ENCODE data around the gene HAP1. TPM values are rescaled to one million over a fixed set of nuclear protein-coding genes. Genes with fewer than 3 reads are reported as not detected.
A peak's percentile ranks its signal among the peaks of the same experiment; 100 is the strongest.
"Not testable (repeated sequence)": the region's sequence is repeated elsewhere in the genome, so short reads cannot be mapped to it uniquely, and the experiment has no call there.

Gene HAP1
- total RNA-seq, 1 donor from 2014 or later, result 0.99 TPM

GRCh38 chr17:41691031-41691777, 43.2 kb downstream of the HAP1 start:
- no peak for DNase-seq (ENCODE audit: extremely low read depth, low read depth, low spot score)

GRCh38 chr17:41690497-41690896, 43.9 kb downstream of the HAP1 start:
- DNase-seq (ENCODE audit: extremely low read depth, low read depth, low spot score), result no peak

- DNase-seq (ENCODE audit: extremely low read depth, low read depth, low spot score), result no peak
These were observed 44.7 kb downstream of the HAP1 start for GRCh38 chr17:41689497-41690299.

GRCh38 chr17:41688641-41689496, 45.6 kb downstream of the HAP1 start, which contains the start of gene EIF1:
TSS of gene EIF1 (plus strand) at chr17:41688885. CDS start at chr17:41689039, 154 bp downstream.
- DNase-seq (ENCODE audit: extremely low read depth, low read depth, low spot score), result peak; percentile 93

GRCh38 chr17:41687828-41688640, 46.4 kb downstream of the HAP1 start:
- no peak for DNase-seq (ENCODE audit: extremely low read depth, low read depth, low spot score)

- no peak for DNase-seq (ENCODE audit: extremely low read depth, low read depth, low spot score)
These were observed 48.2 kb downstream of the HAP1 start for GRCh38 chr17:41686281-41686680.

- DNase-seq (ENCODE audit: extremely low read depth, low read depth, low spot score), result not testable (repeated sequence)
These were observed 48.7 kb downstream of the HAP1 start for GRCh38 chr17:41685753-41686152.

- DNase-seq (ENCODE audit: extremely low read depth, low read depth, low spot score), result no peak
These were observed 50.4 kb downstream of the HAP1 start for GRCh38 chr17:41684035-41684434.

- DNase-seq (ENCODE audit: extremely low read depth, low read depth, low spot score), result no peak
These were observed 50.9 kb downstream of the HAP1 start for GRCh38 chr17:41683441-41684007.

GRCh38 chr17:41682631-41683030, 51.8 kb downstream of the HAP1 start:
- DNase-seq (ENCODE audit: extremely low read depth, low read depth, low spot score), result no peak

- no peak for DNase-seq (ENCODE audit: extremely low read depth, low read depth, low spot score)
These were observed 52.7 kb downstream of the HAP1 start for GRCh38 chr17:41681776-41682175.

- DNase-seq (ENCODE audit: extremely low read depth, low read depth, low spot score), result no peak
These were observed 53.9 kb downstream of the HAP1 start for GRCh38 chr17:41680426-41681040.

GRCh38 chr17:41679740-41680425, 54.6 kb downstream of the HAP1 start:
- no peak for DNase-seq (ENCODE audit: extremely low read depth, low read depth, low spot score)

- peak; percentile 66 for DNase-seq (ENCODE audit: extremely low read depth, low read depth, low spot score)
These were observed 55.3 kb downstream of the HAP1 start for GRCh38 chr17:41678907-41679739.

- DNase-seq (ENCODE audit: extremely low read depth, low read depth, low spot score), result no peak
These were observed 56.0 kb downstream of the HAP1 start for GRCh38 chr17:41678411-41678906.

GRCh38 chr17:41676058-41676419, 58.4 kb downstream of the HAP1 start:
- no peak for DNase-seq (ENCODE audit: extremely low read depth, low read depth, low spot score)

- not testable (repeated sequence) for DNase-seq (ENCODE audit: extremely low read depth, low read depth, low spot score)
These were observed 59.0 kb downstream of the HAP1 start for GRCh38 chr17:41675157-41676057.

Measured in glomerular endothelial cell (primary cell).